Measurements from ENCODE around the gene KISS1.

The KISS1 gene

GRCh38 chr1:204217648-204218000 lies 21.3 kb upstream of the KISS1 start:
- Histone ChIP-seq H3K36me3 (ENCODE audit: control insufficient read depth in 2 of 2, insufficient read depth in 1 of 2, low read length in 2 of 2) (no peaks in the 10 kb centered on the region), H3K4me1 (ENCODE audit: control insufficient read depth, insufficient read depth, low read length) (no peaks in the 10 kb centered on the region), H3K4me3 (ENCODE audit: low read depth, low read length) (no peak overlapping the region), H3K9me3 (ENCODE audit: control insufficient read depth, insufficient read depth, low read depth, low read length) (no peaks in the 10 kb centered on the region), H3K27ac (ENCODE audit: extremely low read depth, low read depth, low read length) (no peak overlapping the region)
- TF ChIP-seq RBAK (tag by site-specific recombination; IDR thresholded peaks at IDR 0.05) (no peak), ZNF530 (tag by site-specific recombination; IDR thresholded peaks at IDR 0.05; ENCODE audit: low read depth) (no peak), ZNF558 (tag by site-specific recombination; IDR thresholded peaks at IDR 0.05) (no peak), ZIC2 (tag by site-specific recombination; IDR thresholded peaks at IDR 0.05) (no peak), SETDB1 (IDR thresholded peaks at IDR 0.05; ENCODE audit: insufficient read length, low read length) (no peak), ZNF791 (tag by site-specific recombination; IDR thresholded peaks at IDR 0.05) (no peak), MEIS1 (CRISPR knock-in tag; IDR thresholded peaks at IDR 0.05; ENCODE audit: borderline replicate concordance) (no peak), ZNF174 (tag by site-specific recombination; IDR thresholded peaks at IDR 0.05) (no peak), OSR2 (tag by site-specific recombination; IDR thresholded peaks at IDR 0.05) (no peak), KLF10 (tag by site-specific recombination; IDR thresholded peaks at IDR 0.05) (no peak), ZNF585B (tag by site-specific recombination; IDR thresholded peaks at IDR 0.05) (no peak), ZNF48 (tag by site-specific recombination; IDR thresholded peaks at IDR 0.05) (no peak), ZNF776 (tag by site-specific recombination; IDR thresholded peaks at IDR 0.05; ENCODE audit: borderline replicate concordance) (no peak), ZBTB8A (tag by site-specific recombination; IDR thresholded peaks at IDR 0.05) (no peak), OVOL3 (tag by site-specific recombination; IDR thresholded peaks at IDR 0.05) (no peak), ZNF175 (tag by site-specific recombination; IDR thresholded peaks at IDR 0.05) (no peak), ZNF211 (tag by site-specific recombination; IDR thresholded peaks at IDR 0.05; ENCODE audit: low read depth) (no peak), ZNF223 (tag by site-specific recombination; IDR thresholded peaks at IDR 0.05) (no peak), ZNF362 (tag by site-specific recombination; IDR thresholded peaks at IDR 0.05) (no peak)
- ChIA-PET CTCF (no interaction called here), POLR2A (no interaction called here)

- no peaks in the 10 kb centered on the region for H3K4me1 ChIP-seq (ENCODE audit: control insufficient read depth, insufficient read depth, low read length)
- no peaks in the 10 kb centered on the region for H3K9me3 ChIP-seq (ENCODE audit: control insufficient read depth, insufficient read depth, low read depth, low read length)
- ChIA-PET CTCF (interaction anchor here (0.6 to 4.5 kb wide), 6 partner anchors 10 to 285 kb away, joined by 3 to 49 read pairs (median 14); partner anchors contain the start of gene PLEKHA6), POLR2A (no interaction called here)
- H3K27ac ChIP-seq (ENCODE audit: extremely low read depth, low read depth, low read length), result no peak overlapping the region
- H3K36me3 ChIP-seq (ENCODE audit: control insufficient read depth in 2 of 2, insufficient read depth in 1 of 2, low read length in 2 of 2), result no peaks in the 10 kb centered on the region
- no peak overlapping the region for H3K4me3 ChIP-seq (ENCODE audit: low read depth, low read length)
- no peak for TF ChIP-seq MEIS1 (CRISPR knock-in tag; IDR thresholded peaks at IDR 0.05; ENCODE audit: borderline replicate concordance)
- no peak for TF ChIP-seq ZNF302 (tag by site-specific recombination; IDR thresholded peaks at IDR 0.05; ENCODE audit: low read depth)
- TF ChIP-seq ZNF175 (tag by site-specific recombination; IDR thresholded peaks at IDR 0.05), result no peak
- TF ChIP-seq ZFP69B (tag by site-specific recombination; IDR thresholded peaks at IDR 0.05), result no peak
- no peak for TF ChIP-seq ZBTB6 (tag by site-specific recombination; IDR thresholded peaks at IDR 0.05)
- no peak for TF ChIP-seq HIC1 (tag by site-specific recombination; IDR thresholded peaks at IDR 0.05)
- TF ChIP-seq GLIS2 (tag by site-specific recombination; IDR thresholded peaks at IDR 0.05), result no peak
- no peak for TF ChIP-seq MYNN (tag by site-specific recombination; IDR thresholded peaks at IDR 0.05; ENCODE audit: borderline replicate concordance)
- TF ChIP-seq TRIM28 (IDR thresholded peaks at IDR 0.05; ENCODE audit: borderline replicate concordance, low read length), result no peak
- TF ChIP-seq ZNF157 (tag by site-specific recombination; IDR thresholded peaks at IDR 0.05), result no peak
- TF ChIP-seq ZNF768 (tag by site-specific recombination; IDR thresholded peaks at IDR 0.05), result no peak
- no peak for TF ChIP-seq ZNF18 (tag by site-specific recombination; IDR thresholded peaks at IDR 0.05)
- TF ChIP-seq ZNF133 (tag by site-specific recombination; IDR thresholded peaks at IDR 0.05), result no peak
- TF ChIP-seq KLF8 (tag by site-specific recombination; IDR thresholded peaks at IDR 0.05), result no peak
These were observed 20.8 kb upstream of the KISS1 start for GRCh38 chr1:204216880-204217647.
